A673 (cell line): Measurements from ENCODE around the gene MSL1. TPM values are rescaled to one million over a fixed set of nuclear protein-coding genes. Genes with fewer than 3 reads are reported as not detected.

Source experiments
- BruUV-seq: library from RNA; stranded (reverse); fragments of 400-500 nt; replicated peaks from 2 replicates; lab custom pipeline; 2021; lab: Mats Ljungman, UMichigan
- CTCF ChIA-PET: fragments of 300-600 bp; sonication (Branson Sonifier 250); formaldehyde crosslinking; loops from one replicate; lab custom pipeline; 2022; ENCODE audit warnings: antibody characterized with exemption; lab: Charles Lee
- POLR2A ChIA-PET: fragments of 300-600 bp; sonication (Branson Sonifier 250); formaldehyde crosslinking; loops from one replicate; lab custom pipeline; 2022; ENCODE audit warnings: antibody characterized with exemption; ENCODE audit not compliant: low non-redundant PET; lab: Charles Lee
- DNase-seq: peaks from one replicate; pipeline ENCODE4 v3.0.0-alpha.2; 2015; ENCODE audit warnings: low spot score
- H3K27ac ChIP-seq: fragments of 200-600 bp; sonication (generic); 2 replicates; pipeline ENCODE4 v1.5.1; 2016; ENCODE audit warnings: mixed run types, low read depth, mild to moderate bottlenecking, mixed read lengths, antibody characterized with exemption, low read length; ENCODE audit not compliant: poor library complexity, severe bottlenecking
- H3K27me3 ChIP-seq: fragments of 200-600 bp; sonication (generic); replicated peaks from 2 replicates; pipeline ENCODE4 v1.6.1; 2017; ENCODE audit warnings: mixed run types, low read depth, mild to moderate bottlenecking, mixed read lengths, antibody characterized with exemption, low read length; ENCODE audit not compliant: insufficient read depth, poor library complexity
- H3K36me3 ChIP-seq: fragments of 200-600 bp; sonication (generic); 2 replicates; pipeline ENCODE4 v1.6.1; 2016; ENCODE audit warnings: mixed run types, mild to moderate bottlenecking, mixed read lengths, antibody characterized with exemption, low read length; ENCODE audit not compliant: insufficient read depth, poor library complexity, severe bottlenecking
- H3K4me1 ChIP-seq: fragments of 200-600 bp; sonication (generic); 2 replicates; pipeline ENCODE4 v1.6.1; 2017; ENCODE audit warnings: mixed run types, mild to moderate bottlenecking, mixed read lengths, antibody characterized with exemption, low read length; ENCODE audit not compliant: insufficient read depth, poor library complexity, severe bottlenecking
- H3K4me3 ChIP-seq: fragments of 200-600 bp; sonication (generic); 2 replicates; pipeline ENCODE4 v1.5.1; 2016; ENCODE audit warnings: low read depth, mixed run types, mild to moderate bottlenecking, mixed read lengths, low read length; ENCODE audit not compliant: poor library complexity, severe bottlenecking
- H3K9me3 ChIP-seq: fragments of 200-600 bp; sonication (generic); 2 replicates; pipeline ENCODE4 v1.6.1; 2016; ENCODE audit warnings: mixed run types, low read depth, mild to moderate bottlenecking, mixed read lengths, antibody characterized with exemption, low read length; ENCODE audit not compliant: poor library complexity, severe bottlenecking
- CTCF ChIP-seq: fragments of 300-800, 200-600 bp; sonication (generic); conservative IDR thresholded peaks from 2 replicates; pipeline ENCODE4 v1.5.1; 2017; ENCODE audit warnings: low read depth, mild to moderate bottlenecking, antibody characterized with exemption, low read length, moderate library complexity, mixed read lengths
- EZH2 ChIP-seq: fragments of 200-600 bp; sonication (generic); IDR thresholded peaks from 2 replicates; pipeline ENCODE4 v1.6.1; 2017; ENCODE audit warnings: borderline replicate concordance, low read depth, mild to moderate bottlenecking, mixed read lengths, antibody characterized with exemption, low read length; ENCODE audit not compliant: poor library complexity, severe bottlenecking
- intact Hi-C: fragments of 100-400 bp; cut with micrococcal nuclease; formaldehyde crosslinking; loops from one replicate; pipeline ENCODE4 v1.10.0; 2022; ENCODE audit not compliant: unreplicated experiment
- total RNA-seq: library from RNA; stranded (reverse); gene quantifications from 2 replicates; pipeline ENCODE4 v1.2.3, GENCODE V29; 2021

Gene MSL1
- total RNA-seq, 1 experiment from 2014 or later, result 59.9 TPM

- Histone ChIP-seq H3K4me1 (no peaks in the 10 kb centered on the region), H3K36me3 (peaks cover 54% of the 10 kb centered on the region), H3K27me3 (no peaks in the 10 kb centered on the region), H3K4me3 (no peak overlapping the region), H3K9me3 (no peaks in the 10 kb centered on the region), H3K27ac (no peak overlapping the region)
- ChIA-PET POLR2A (no interaction called here), CTCF (interaction anchor here (0.6 to 1.6 kb wide), 3 partner anchors 12 to 55 kb away, joined by 3 to 11 read pairs (median 4); no protein-coding TSS in a partner anchor)
- TF ChIP-seq CTCF (peak; percentile 54), EZH2 (no peak)
- peak; percentile 41 for DNase-seq
- intact Hi-C loops, result loop anchor here (1.0 kb wide), 1 partner anchor 155 kb away; no protein-coding TSS in a partner anchor
- no TSS peak for BruUV-seq
These were observed 46.6 kb downstream of the MSL1 start for GRCh38 chr17:40168262-40168832.

GRCh38 chr17:40170325-40170724, 48.6 kb downstream of the MSL1 start:
- no peak overlapping the region for H3K4me3 ChIP-seq
- CTCF ChIA-PET, result no interaction called here
- intact Hi-C loops, result no loop called here
- H3K36me3 ChIP-seq, result peaks cover 46% of the 10 kb centered on the region
- H3K27ac ChIP-seq, result no peak overlapping the region
- TF ChIP-seq EZH2 (no peak), CTCF (no peak)
- no peaks in the 10 kb centered on the region for H3K4me1 ChIP-seq
- H3K9me3 ChIP-seq, result no peaks in the 10 kb centered on the region
- no peaks in the 10 kb centered on the region for H3K27me3 ChIP-seq
- no peak for DNase-seq
- BruUV-seq, result no TSS peak
- POLR2A ChIA-PET, result no interaction called here

- peaks cover under 1% of the 10 kb centered on the region for H3K4me1 ChIP-seq
- no peaks in the 10 kb centered on the region for H3K27me3 ChIP-seq
- no peaks in the 10 kb centered on the region for H3K9me3 ChIP-seq
- DNase-seq, result no peak
- BruUV-seq, result TSS peak; percentile 60
- TF ChIP-seq CTCF (no peak), EZH2 (no peak)
- H3K27ac ChIP-seq, result no peak overlapping the region
- intact Hi-C loops, result no loop called here
- H3K4me3 ChIP-seq, result no peak overlapping the region
- H3K36me3 ChIP-seq, result peaks cover 40% of the 10 kb centered on the region
- ChIA-PET CTCF (no interaction called here), POLR2A (no interaction called here)
These were observed 50.0 kb downstream of the MSL1 start for GRCh38 chr17:40171750-40172149.
